Measurements from ENCODE around the gene PPP1R9A.

Gene PPP1R9A

GRCh38 chr7:94908323-94909178 lies 1.2 kb downstream of the PPP1R9A start:
- DNase-seq: peak; percentile 14 to 90 (median 46)
- intact Hi-C loops (cut with DNase I): loop anchor here (5.0 to 10.0 kb wide), 3 partner anchors 251 to 394 kb away; partner anchors contain the start of gene SGCE

- intact Hi-C loops (cut with DNase I): loop anchor here (5.0 to 10.0 kb wide), 3 partner anchors 252 to 394 kb away; partner anchors contain the start of gene SGCE
These were observed 1.7 kb downstream of the PPP1R9A start for GRCh38 chr7:94909179-94909466.

GRCh38 chr7:94912085-94912484 lies 4.7 kb downstream of the PPP1R9A start:
- no peak for DNase-seq
- intact Hi-C loops (cut with DNase I): loop anchor here (5.0 kb wide), 1 partner anchor 130 kb away; no protein-coding TSS in a partner anchor

More at GRCh38 chr7:94909179-94909466, 1.7 kb downstream of the PPP1R9A start:
- no peak for DNase-seq

GRCh38 chr7:94913391-94913790 lies 6.0 kb downstream of the PPP1R9A start:
- intact Hi-C loops (cut with DNase I): loop anchor here (5.0 kb wide), 1 partner anchor 129 kb away; no protein-coding TSS in a partner anchor

DNA sequence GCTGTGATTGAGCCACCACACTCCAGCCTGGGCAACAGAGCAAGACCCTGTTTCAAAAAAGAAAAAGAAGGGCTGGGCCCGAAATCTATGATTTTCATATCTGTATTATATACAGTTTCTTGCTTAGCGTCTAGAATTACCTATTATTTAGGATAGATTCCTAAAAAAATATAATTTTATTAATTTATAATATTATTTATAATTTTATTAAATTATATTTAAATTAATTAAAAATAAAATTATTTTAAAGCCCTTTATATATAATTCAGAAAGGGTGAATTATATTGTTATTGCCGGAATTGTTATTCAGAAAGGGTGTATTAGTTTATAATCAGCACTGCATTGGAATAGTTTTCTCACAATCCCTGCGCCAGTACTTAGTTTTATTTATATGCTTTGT lies 14.5 kb downstream of the PPP1R9A start:
- intact Hi-C loops (cut with DNase I): no loop called here
- DNase-seq: no peak

More at GRCh38 chr7:94913391-94913790, 6.0 kb downstream of the PPP1R9A start:
- no peak for DNase-seq

DNA sequence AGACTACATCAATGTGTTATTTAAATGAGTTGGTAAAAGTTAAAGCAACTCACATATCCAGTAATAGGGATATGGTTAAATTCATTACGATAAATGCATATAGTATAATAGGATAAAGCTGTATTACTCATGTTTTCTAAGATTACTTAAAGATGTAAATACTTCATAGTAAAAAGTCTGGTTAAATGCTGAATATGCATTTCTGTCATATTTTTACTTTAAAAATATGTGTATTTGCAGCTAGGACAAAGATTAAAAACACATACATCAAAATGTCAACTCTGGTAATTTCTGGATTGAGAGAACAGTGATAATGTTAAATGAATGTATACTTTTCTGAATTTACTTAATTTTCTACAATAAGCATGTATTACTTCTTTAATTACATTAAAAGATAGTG lies 15.1 kb downstream of the PPP1R9A start:
- DNase-seq: no peak
- intact Hi-C loops (cut with DNase I): no loop called here

- intact Hi-C loops (cut with DNase I): no loop called here
- DNase-seq: no peak
These were observed 16.0 kb downstream of the PPP1R9A start for GRCh38 chr7:94923412-94923811.

DNA sequence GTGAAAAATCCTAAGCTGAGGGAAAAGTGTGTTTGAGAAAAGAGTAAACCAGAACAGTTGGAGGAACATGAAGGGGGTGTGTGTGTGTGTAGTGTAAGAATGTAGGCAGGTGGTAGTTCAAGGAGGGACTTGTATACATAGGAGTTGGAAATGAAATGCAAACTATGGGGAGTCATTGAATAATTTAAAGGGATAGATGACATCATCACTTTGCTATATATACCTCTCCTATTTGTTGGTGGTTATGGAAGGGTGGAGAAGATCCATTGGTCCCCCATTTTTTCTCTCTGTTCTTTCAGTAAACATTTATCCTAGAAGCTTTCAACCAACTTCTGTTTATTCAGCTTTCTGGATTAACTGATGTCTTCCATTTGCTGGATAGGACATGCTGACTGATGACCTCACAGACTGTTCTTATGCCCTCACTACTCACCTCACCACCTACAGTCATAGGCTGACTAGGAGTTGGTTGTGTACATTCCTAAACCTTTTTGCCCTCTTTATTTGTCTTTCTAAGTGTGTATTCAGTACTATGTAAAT lies 20.8 kb downstream of the PPP1R9A start:
- no peak for DNase-seq
- intact Hi-C loops (cut with DNase I): no loop called here

DNA sequence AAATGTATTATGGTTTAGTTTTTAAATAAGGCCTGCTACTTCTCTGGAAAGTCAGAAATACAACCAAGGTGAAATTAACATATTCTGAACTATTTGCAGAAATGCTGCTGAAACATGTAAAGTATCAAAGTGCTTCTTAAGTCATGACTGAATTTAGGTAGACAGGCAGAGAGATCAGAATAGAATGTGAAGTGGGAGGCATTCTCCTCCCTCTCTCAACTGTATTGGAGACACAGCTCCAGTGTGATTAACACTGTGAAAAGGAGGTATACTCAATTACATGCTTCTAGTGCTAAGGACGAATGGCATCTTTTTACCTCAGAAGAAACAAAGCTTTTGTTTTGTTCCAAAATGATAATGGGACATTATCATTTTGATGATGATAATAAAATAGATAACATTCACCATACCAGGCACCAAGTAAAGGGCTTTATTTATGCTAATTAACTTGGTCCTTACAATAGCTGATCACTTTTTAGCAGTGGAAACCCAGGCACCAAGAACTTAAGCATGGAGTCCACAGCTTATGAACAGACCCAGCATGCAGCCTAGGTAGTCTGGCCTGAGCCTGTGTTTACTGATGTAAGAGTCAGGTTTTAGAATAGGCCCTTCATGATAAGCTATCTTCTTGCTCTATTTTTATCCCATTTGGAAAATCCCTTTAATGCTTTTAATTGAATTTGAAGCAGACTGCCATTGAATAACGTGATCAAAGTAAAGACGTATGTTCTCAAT lies 26.0 kb downstream of the PPP1R9A start:
- intact Hi-C loops (cut with DNase I): no loop called here
- no peak for DNase-seq

- intact Hi-C loops (cut with DNase I): no loop called here
- DNase-seq: no peak
These were observed 32.0 kb downstream of the PPP1R9A start for GRCh38 chr7:94939395-94939794.

DNA sequence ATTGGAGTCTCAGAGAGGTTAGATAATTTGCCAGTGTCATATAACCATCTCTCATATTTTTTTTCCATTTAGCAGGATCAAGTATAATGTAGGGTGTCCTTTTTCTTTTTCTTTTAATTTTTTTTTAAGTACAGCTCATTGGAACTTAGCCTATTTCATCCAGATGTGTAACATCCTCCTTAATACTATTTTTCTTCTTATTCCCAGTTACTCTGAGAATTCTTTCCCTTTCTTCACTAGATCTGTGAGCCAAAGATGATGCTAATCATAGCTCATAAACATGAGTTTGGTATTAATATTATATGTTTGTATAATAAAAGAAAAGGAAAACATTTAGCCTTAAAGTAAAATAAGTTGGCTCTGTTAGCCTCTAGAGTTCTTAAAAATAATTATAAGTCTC lies 32.8 kb downstream of the PPP1R9A start:
- no peak for DNase-seq
- intact Hi-C loops (cut with DNase I): no loop called here

DNA sequence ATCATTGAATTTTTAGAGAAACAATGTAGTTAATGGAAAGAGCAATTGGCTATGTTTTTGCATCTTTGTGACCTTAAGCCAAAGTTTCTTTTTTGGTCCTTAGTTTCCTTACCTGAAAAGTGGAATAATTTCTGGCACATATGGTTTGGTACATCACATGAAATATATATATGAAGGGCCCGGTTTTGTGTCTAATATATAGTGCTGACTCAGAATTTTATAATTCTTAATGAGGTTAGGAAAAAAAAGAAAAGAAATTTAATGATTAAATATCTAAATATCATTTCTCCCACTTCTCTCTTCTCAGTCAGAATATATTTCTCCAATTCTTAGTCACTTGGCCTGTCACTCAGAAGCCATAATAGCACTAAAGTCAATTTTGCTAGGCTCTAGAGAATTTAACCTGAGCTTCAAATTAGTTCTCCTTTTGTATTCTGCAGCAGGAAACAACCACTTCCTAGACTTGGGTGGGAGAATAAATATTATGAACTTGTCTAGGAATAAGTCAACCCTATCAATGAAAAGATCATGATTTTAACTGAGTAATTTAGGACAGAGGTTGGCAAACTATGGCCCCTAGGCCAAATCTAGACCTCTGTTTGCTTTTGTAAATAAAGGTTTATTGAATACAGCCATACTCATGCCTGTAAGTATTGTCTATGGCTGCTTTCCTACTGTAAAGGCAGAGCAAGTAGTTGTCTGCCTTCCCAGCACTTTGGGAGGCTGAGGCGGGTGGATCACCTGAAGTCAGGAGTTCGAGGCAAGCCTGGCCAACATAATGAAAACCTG lies 34.6 kb downstream of the PPP1R9A start:
- intact Hi-C loops (cut with DNase I): no loop called here
- DNase-seq: no peak

DNA sequence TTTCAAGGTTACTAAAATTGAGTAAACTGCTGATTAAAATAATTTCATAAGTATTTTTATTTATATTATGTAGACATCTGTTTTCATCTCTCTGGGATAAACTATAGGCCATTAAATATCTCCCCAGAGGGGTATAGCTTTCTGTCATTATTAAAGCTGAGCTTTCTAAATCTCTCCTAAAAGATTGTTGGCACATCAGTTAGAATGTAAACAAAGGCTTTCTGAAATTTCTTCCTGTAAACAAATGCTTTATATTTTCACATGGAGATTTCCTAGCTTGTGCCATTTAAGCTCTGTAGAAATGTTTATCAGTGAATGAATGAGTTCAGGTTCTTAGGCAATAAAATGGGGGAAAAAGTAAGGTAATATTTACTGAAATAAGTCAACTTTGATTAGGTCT lies 35.7 kb downstream of the PPP1R9A start:
- DNase-seq: no peak
- intact Hi-C loops (cut with DNase I): no loop called here

DNA sequence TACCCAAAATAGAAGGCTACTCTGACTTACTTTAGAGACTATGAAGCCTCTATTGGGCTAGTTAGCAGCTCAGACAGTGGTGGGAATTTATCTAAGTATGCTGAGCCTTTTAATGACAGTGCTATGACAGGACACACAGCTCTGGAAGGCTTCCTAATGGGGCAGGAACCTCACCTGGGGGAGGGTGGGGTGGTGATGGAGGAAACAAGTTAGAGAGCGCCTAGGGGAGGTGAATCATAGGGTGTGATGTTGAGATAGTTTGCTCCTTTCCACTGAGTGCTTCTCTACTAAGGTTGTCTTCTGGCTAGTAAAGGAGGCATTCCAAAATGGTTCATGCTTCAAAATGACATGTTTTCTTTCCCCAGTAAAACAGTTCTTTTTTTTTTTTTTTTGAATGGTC lies 42.1 kb downstream of the PPP1R9A start:
- no peak for DNase-seq
- intact Hi-C loops (cut with DNase I): no loop called here

- intact Hi-C loops (cut with DNase I): no loop called here
These were observed 48.4 kb downstream of the PPP1R9A start for GRCh38 chr7:94955807-94956206.

DNA sequence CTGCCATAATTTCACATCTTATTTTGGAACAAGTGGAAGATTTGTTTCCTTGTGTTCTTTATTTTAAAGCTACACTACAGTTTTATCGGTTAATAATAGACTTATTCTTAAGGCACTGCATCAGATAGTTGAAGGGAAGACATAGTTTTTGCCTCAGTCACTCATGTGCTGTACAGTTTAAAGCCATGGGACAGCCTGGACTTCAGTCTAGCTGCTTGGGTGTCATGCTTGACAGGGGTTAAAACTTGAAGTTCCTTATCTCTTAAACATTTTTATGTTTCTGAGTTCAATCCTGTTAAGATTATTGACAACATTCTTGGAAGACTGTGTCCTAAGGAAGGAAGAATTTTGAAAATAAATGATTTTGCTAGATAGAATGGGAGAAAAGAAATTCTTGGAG lies 49.7 kb downstream of the PPP1R9A start:
- DNase-seq: no peak
- intact Hi-C loops (cut with DNase I): no loop called here

More at GRCh38 chr7:94955807-94956206, 48.4 kb downstream of the PPP1R9A start:
- DNase-seq: no peak

DNA sequence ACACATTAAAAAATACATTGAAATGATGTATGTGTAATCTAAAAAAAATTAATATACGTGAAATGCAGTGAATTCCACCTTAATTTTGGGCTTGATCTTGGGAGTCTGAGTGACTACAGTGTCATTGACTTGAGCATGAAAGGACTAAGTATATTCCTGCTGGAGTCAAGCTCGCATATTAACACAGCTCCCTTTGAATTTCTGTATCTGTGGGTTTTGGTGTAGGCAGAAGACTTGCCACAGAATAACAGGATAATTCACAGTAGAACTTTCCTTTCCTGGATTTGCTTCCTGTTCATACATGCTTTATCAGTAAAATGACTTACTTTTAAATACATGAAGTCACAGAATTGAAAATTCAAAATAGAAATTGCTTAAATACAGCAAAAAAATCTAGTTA lies 55.3 kb downstream of the PPP1R9A start:
- intact Hi-C loops (cut with DNase I): no loop called here
- no peak for DNase-seq

DNA sequence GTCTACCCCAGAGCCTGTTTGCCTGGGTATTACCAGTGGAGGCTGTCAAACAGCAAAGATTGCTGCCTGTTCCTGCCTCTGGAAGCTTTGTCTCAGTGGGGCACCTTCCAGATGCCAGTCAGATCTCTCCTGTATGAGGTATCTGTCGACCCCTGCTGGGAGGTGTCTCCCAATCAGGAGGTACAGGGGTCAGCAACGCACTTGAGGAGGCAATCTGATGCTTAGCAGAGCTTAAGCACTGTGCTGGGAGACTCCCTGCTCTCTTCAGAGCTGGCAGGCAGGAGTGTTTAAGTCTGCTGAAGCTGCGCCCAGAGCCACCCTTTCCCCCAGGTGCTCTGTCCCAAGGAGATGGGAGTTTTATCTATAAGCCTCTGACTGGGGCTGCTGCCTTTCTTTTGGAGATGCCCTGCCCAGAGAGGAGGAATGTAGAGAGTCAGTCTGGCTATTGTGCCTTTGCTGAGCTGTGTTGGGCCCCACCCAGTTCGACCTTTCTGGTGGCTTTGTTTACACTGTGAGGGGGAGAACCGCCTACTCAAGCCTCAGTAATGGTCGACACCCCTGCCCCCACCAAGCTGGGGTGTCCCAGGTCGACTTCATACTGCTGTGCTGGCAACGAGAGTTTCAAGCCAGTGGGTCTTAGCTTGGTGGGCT lies 62.2 kb downstream of the PPP1R9A start:
- intact Hi-C loops (cut with DNase I): no loop called here
- peak in 2 of 10 donors; percentile 23 to 66 for DNase-seq

DNA sequence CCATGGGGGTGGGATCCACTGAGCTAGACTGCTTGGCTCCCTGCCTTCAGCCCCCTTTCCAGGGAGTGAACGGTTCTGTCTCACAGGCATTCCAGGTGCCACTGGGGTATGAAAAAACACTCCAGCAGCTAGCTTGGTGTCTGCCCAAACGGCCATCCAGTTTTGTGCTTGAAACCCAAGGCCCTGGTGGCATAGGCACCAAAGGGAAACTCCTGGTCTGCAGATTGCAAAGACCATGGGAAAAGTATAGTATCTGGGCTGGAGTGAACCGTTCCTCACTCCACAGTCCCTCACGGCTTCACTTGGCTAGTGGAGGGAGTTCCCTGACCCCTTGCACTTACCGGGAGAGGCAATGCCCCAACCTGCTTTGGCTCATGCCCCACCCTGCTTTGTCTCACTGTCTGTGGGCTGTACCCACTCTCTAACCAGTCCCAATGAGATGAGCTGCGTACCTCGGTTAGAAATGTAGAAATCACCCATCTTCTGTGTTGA lies 62.7 kb downstream of the PPP1R9A start:
- peak in 2 of 10 donors; percentile 42 to 55 for DNase-seq
- intact Hi-C loops (cut with DNase I): no loop called here
